OCI-LY7 (cell line): ENCODE measurements around the gene OGDH.

Experiments used
- CTCF ChIP-seq: fragments of 200-600 bp; sonication (generic); conservative IDR thresholded peaks from 2 replicates; pipeline ENCODE4 v1.5.1; 2014; ENCODE audit warnings: mild to moderate bottlenecking, antibody characterized with exemption, low read length, moderate library complexity, mixed read lengths
- EZH2phosphoT487 ChIP-seq: fragments of 200-600 bp; sonication (generic); IDR thresholded peaks from 2 replicates; pipeline ENCODE4 v1.6.1; 2018; ENCODE audit warnings: low read depth, borderline replicate concordance, mild to moderate bottlenecking, mixed run types, antibody characterized with exemption, low read length, moderate library complexity, mixed read lengths

DNA sequence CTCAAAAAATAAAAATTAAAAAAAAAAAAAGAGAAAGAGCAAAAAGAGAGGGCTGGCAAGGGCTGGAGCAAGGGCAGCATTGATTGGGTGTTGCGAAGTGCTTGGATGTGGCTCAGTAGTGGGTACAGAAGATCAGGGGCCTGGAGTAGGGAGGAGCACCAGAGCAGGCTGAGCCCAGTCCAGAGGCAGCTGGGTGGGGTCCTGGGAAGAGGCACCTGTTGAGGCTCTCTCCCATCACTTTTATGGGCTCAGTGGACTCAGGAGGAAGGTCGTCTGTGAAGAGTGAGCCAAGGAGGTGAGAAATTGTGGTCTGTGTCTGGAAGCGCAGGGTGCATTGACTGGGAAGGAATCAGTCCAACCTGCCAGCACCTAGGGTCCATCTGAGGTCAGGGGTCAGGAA lies 130.5 kb downstream of the OGDH start:
- TF ChIP-seq CTCF, result no peak
- no peak for TF ChIP-seq EZH2phosphoT487
